GM04504 (cell line): ENCODE results near the gene RASGRP3.

Source experiments
- DNase-seq: peaks from one replicate; pipeline ENCODE4 v3.0.0-alpha.2; 2012; ENCODE audit warnings: low read depth

RASGRP3 gene

DNA sequence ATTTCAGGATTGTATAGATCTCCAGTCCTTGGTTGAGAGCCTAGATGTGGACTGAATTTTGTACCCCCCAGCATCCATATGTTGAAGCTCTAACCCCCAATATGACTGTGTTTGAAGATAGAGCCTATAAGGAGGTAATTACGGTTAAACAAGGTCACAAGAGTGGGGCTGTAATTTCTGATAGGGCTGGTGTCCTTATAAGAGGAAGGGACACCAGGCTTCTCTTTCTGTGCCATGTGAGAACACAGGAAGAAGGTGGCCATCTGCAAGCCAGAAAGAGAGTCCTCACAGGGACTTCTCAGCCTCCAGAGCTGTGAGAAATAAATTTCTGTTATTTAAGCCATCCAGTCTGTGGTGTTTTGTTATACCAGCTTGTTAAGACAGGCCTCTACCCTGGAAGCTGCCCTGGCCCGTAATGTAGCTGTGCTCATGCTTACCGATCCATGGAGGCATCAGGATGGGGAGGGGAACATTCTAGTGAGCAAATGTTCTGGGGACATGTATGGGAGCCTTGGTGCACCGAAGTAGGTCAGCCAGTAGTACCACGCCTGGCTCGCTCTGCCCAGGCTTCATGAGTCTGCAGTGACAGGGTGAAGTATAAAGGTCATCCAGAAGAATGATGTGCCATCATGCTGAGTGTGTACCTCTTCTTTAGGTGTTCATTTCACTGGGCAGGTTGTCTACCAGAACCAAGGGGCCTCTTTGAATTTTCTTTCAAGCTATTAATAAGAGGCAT, 16.1 kb downstream of the RASGRP3 start:
- DNase-seq: no peak

DNA sequence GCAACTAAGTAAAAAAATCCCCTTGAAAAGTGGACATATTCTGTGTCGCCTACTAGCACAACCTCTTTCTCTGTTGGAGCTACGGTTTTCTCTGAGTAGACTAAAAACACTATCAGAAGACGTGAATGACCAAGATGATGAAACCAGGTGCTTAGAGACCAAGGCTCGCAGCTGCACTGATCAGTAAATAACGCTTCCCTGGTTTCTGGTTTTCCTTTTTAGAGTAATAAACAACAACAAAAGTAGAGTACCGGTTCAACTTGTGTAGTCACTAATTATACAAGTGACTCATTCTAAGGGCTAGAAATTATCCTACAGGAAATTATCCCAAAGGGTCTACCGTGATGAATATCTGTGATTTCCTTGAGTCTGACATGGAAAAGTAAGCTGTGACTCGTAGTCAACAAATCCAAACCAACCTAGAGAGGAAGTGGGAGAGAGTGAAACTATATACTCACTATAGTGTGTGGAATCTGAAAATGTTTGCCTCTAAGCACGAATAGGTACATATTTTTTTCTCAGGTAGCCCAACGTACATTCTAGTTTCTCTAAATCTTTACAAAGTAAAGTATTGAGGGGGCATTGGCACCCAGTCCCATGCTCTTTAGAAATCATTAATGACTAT, 17.8 kb downstream of the RASGRP3 start:
- no peak for DNase-seq

DNA sequence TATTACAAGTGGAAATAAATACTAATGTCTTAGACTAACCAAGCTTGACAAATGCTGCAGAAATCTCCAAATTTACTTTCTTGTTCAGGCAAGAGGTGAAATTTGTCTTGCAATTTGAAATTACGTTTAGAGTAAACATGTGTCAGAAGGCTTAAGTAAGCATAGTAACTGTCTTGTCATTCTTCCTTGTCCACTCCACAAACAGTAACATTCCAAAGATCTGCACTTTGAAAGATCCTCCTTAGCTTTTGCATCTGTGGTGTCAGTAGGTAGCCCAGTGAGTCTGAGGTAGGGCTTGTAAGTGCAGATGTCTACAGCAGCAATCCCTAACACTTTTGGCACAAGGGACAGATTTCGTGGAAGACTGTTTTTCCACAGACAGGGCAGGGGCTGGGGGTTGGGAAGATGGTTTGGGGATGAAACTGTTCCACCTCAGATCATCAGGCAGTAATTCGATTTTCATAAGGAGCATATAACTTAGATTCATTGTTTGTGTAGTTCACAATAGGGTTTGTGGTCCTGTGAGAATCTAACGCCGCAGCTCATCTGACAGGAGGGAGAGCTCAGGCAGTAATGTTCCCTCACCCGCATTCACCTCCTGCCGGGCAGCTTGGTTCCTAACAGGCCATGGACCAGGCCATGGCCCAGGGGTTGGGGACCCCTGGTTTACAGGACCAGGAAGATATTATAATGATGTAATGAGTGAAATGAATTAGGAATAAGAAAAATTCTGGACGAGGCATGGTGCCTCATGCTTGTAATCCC, 18.6 kb downstream of the RASGRP3 start:
- no peak for DNase-seq

DNA sequence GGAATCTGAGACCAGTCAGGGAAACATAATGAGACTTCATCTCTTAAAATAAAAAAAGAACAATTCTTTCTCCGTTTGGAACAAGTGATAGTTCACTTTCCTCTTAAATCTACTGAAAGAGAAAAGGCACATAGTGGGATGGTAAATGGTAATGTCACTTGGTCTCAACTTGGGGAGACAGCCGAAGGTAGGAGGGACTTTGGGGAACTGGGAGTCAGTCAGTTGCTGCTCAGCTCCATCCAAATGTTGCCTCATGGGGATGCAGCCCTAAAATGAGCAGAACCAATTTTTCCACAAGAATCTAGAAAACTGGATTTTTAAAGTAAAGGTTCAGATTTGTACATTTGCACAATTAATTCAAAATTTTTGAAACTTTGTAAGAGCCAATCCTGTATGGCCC, 19.2 kb downstream of the RASGRP3 start:
- no peak for DNase-seq

DNA sequence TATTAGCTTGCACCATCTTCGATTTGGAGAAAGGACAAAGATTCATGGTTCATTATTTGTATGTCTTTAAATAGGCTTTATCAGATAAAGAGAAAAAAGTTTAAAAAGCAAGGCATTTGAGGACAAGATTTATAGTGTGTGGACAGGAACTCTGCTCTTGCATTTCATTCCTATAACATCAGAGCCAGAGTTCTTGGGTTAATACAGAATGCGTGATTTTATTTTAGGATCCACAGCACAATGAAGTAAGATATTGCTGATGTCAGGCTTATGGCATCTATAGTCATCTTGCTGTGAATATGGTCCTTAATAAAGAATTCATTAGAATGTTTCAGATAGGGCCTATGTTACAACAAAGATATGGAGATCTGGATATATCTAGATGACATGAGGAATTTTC, 19.7 kb downstream of the RASGRP3 start:
- DNase-seq: peak; percentile 66

DNA sequence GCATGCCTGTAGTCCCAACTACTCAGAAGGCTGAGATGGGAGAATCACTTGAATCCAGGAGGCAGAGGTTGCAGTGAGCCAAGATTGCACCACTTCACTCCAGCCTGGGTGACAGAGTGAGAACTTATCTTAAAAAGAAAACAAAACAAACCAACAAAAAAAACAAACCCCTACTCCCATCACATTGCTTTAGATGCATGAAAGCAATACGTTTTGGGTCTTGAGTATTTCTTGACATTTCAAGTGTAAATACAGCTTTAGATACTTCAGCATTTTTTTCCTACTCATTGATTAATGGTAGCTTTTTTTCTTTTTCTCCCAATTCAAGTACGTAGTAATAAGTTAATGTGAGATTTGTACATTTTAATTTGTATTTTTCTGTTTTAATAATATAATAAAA, 20.3 kb downstream of the RASGRP3 start:
- DNase-seq: no peak

DNA sequence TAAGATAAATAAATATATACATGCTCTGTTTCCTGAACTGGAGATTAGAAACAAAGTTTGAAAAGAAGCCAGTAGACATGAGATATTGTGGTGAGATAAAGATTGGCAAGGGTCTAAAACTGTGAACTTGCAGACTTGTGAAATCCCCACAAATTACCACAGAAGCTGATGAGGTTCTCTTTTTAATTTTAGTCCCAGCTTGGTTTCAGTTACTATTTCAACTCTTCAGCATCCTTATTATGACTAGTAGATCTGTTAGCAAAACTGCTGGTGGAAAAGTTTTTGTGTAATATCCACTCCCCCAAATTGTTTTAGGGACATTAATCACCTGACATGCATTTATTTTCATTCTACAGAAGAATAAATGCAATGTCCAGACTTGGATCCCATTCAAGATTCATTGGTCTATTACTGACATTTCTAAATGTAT, 20.8 kb downstream of the RASGRP3 start:
- DNase-seq: no peak

DNA sequence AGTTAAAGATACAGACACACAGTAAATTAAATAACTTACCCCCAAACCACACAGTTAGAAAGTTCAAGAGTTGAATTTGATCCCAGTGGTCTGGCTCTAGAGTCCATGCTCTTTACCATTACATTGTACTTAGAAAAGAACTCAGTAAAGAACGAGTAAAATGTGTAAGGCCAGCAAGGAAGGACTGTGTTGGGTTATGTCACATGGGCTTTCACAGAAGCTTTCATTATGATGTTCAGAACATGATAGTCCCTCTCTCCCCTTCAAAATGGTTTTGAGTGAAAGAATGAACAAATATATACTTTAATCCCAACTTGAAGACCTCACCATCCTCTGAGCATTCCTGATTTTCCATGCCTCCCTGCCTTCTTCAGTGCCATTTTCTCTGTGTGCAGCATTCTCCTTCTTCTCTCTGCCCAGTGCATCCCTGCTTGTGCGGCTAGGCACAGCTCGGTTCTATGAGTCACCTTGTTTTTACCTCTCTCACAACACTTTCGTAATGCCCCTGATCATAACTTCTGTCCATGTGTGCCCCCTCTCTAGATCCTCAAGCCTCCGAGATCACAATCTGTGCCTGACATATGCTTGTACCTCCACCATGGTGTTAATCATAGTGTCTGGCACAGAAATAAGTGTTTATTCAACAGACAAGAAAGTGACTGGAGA, 22.0 kb downstream of the RASGRP3 start:
- DNase-seq: no peak

DNA sequence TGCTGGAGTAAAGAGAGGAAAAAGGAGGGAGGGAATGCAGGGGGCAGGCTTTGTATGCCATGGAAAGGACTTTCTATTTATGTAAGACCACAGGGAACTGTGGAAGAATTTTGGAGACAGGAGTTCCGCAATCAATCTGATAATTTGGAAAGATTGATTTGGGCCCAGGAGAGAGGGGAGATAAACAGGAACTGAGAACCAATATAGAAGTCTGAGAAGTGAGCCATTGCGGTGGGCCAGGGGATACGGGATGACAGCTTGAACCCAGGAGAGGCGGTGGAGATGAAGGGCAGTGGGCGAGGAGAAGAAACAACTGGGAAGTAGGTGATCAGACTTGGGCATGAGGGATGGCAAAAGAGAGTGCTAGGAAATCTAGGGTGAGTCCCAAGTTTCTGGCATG, 23.7 kb downstream of the RASGRP3 start:
- no peak for DNase-seq

DNA sequence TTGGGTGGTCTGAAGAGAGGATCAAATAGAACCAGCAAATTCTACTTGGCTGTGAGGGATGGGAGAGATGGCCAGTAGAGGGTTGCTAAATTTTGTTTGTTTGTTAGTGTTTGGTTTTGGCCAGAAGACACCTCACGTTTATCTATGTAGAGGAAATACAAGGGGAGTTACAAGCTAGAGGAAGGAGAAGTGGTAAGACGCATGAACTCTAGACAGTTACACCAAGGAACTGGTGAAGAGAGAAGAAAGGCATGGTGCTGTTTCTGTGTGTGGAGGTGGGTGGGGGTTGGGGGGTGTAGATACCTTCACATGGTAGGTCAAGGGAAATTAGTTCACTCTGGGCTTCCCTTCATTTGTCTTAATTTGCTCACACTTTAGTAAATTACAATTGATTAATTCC, 25.6 kb downstream of the RASGRP3 start:
- DNase-seq: no peak

DNA sequence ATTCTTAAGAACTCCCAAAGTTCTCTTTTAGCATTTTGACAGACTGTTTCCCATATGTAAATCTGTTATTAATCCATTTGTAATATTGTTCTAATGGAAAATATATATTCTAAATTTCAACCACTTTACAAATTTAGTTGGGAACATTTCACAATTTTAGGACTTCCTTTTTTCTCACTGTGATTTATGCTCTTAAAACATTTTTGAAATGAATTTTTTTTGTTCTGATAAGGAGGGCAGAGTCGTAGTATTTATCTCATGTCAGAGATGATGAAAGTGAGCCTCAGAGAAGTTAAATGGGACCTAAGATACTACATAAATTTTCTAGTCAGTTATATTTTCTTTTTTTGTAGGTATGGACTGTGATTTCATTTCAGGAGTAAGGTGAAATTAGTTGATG, 26.6 kb downstream of the RASGRP3 start:
- DNase-seq: no peak

DNA sequence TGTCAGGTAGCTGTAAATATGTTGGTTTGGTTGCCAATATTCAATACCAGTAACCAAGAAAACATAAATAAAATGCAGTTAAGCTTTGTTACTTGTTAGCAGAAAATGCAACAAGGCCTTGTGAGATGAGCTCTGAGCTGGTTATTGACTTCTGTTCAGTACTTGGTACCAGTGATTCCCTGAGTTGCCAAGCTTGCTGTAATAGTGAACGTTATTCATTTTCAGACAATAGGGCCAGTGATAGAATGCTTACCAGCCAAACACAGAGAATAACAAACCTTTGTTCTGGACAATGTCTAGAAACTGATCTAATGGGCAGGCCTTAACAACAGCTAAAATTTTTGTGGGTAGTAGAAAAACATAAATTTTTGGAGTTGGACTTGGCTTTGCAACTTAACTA, 29.5 kb downstream of the RASGRP3 start:
- DNase-seq: no peak

DNA sequence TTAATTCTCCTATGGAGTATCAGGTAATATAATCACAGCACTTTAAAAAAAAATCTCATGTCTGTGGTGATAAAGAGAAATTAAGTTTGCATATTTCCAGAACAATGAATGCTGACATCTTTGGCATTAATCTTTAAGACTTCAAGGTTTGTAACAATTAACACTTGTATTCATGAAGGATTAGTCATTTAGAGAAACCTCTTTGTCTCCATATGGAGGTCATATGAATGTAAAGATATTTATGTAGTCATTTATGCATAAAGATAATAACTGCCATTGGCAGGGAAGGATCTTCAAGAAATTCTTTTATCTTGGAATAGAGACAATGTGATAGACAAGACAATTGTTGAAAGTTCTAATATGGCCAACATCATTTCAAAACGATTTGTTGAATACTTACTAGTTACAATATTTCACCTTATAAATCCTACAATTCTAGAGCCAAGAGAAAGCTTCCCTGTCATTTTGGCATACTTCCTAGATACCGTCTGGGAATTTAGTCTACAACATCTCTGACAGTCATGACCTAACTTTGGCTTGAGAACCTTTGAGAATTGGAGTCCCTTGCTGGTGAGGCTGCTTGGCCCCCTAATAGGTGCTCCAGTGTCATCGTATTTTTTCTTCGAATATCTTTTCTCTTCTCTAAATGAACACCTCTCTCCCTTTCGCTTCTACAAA, 33.6 kb downstream of the RASGRP3 start:
- no peak for DNase-seq

DNA sequence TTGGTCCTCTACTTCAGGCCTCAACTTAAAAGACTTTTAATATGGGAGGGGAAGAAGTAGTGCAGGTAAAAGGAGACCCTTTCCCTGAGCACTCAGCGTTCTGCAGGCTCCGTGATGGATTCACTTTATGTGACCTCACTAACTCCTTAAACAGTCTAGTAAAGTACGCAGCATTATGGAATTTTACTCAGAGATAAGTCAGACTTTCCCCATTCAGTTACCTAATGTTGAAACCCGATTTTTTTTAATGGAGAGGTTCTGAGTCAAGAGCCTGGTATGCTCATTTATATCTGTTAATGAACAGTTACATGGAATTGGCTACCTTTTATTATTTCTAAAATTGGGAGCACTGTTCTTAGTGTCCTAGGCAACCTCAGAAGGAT, 34.1 kb downstream of the RASGRP3 start:
- no peak for DNase-seq

DNA sequence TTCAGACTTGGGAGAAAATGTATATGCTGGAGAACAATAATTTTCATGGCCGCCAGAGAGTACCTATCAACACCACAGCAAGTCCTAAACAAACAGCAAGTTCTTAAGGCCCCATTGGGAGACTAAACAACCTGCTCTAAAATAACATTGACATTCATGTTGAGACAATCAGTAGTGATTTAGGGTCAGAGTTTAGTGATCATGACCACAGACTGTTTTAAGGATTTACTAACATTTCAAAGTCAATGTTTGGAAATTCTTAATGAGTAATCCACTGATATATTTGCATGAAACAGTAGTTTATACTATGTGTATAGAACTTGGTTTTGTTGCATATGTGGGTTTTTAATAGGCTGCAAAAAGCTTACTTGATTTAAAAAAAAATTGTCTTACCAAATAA, 34.7 kb downstream of the RASGRP3 start:
- DNase-seq: no peak

DNA sequence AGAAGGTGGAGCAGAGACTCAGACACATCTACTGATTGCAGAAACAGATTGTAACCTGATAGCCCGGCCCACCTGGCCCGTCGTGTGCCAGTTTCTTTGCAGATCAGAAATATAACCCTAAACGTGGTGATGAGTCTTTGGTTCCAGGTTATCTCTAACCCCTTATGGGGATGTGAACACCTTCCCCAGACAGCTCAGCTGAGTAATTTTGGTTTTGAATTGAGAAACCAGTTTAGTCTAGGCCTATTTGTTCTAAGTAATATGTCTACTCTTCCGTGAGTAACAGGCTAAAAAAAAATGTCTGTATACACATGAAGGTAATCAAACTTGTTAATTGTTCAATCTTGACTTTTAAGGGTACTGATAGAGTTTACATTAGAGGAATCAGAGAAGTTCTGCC, 35.7 kb downstream of the RASGRP3 start:
- no peak for DNase-seq

DNA sequence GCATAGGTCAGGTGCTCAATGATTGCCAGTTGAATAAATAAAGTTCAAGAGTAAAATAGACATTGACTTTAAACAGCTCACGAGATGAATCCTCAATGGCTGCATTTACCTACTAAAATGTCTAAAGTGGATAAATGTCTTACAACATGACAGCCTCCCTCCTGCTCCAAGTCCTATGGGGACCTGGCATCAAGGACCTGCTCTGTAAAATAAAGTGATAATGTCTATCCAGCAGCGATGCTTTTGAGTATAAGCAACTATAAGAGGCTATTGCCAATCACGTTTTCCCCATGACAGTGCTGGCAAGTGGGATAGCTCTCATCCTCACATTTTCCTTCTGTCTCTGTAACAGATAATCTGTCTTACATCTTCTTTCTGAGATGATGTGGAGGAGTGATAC, 37.0 kb downstream of the RASGRP3 start:
- no peak for DNase-seq

DNA sequence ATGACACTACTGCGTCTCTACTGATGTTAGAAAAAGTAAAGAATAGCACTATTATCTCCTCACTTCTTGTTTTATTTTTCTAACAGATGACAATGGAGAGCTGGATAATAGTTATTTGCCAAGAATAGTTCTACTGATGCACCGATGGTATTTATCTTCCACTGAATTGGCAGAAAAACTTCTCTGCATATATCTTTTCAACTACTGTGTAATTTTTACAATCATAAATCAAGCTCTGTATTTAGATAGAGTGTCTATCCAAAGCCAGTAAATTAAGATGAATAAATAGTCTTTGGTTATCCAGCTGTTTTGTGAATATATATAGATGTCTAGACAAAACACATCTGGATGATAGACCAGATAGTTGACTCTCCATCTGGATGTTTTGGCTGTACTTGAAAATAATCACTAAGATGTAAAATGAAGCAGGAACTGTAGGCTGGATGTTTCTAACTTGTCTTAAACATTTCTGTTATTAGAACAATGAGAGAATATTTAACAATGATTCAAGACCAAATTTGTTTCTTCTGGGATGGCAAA, 40.1 kb downstream of the RASGRP3 start:
- no peak for DNase-seq

DNA sequence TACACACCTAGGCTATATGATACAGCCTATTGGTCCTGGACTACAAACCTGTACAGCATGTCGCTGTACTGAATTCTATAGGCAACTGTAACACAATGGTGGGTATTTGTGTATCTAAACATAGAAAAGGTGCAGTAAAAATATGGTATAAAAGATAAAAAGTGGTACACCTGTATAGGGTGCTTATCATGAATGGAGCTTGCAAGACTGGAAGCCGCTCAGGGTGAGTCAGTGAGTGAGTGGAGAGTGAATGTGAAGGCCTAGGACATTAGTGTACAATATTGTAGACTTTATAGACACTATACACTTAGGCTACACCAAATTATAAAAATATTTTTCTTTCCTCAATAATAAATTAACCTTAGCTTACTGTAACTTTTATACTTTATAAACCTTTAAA, 41.8 kb downstream of the RASGRP3 start:
- DNase-seq: no peak

DNA sequence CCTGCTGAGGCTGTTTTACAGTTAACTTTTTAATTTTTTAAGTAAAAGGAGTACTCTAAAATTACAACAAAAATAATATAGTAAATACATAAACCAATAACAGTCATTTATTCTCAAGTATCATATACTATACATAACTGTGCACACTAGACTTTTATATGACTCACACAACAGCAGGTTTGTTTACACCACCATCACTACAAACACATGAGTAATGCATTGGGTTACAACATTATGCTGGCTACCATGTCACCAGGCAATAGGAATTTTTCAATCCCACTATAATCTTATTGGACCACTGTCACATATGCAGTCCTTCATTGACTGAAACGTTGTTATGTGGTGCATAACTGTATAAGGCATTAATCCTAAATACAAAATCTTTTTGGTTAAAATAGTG, 42.5 kb downstream of the RASGRP3 start:
- no peak for DNase-seq

DNA sequence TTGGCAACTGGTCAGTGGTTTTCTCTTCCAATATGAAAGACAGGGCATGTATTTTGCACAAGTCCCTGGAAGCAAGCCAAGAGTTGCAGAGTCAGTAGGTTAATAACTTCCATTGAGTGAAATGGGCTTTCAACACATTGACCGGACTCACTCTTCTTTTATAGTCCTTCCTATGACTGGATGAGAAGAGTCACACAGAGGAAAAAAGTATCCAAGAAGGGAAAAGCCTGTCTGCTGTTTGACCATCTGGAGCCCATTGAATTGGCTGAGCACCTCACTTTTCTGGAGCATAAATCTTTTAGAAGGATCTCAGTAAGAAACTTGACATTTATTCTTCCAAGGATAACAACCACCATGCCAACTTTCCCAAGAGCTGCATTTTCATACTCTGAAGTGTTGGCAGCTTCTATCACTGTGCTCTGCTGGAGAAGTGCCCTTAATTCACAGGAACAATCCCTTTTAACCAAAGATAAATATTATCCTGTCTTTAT, 45.4 kb downstream of the RASGRP3 start:
- DNase-seq: peak; percentile 92

DNA sequence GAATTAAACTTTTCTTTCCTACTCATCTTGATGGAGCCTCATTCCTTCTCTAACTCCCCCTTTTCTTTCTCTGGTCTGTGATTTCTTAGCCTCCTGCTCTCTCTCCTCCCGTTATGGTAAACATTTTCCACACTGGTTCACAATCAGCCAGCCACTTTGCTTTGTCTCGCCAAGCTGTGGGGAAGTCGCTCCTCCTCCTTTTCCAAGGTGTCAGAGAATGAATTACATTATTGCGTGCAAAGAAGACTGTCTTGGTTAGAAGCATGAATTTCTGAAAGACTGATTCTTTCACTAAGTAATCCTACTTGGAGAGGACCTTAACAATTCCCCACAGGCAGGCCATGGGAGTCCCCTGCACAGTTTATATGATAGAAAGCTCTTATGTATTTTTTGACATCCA, 46.1 kb downstream of the RASGRP3 start:
- DNase-seq: no peak
